GM12873 (cell line): ENCODE measurements around the gene SMYD2.

ENCODE experiments used
- CTCF ChIP-seq: IDR thresholded peaks from 2 replicates; pipeline ENCODE4 v1.5.1; 2012; ENCODE audit warnings: low read depth, mild to moderate bottlenecking, moderate library complexity, low read length, control low read depth; ENCODE audit not compliant: insufficient read depth; ENCODE audit errors: missing control alignments

SMYD2 gene

DNA sequence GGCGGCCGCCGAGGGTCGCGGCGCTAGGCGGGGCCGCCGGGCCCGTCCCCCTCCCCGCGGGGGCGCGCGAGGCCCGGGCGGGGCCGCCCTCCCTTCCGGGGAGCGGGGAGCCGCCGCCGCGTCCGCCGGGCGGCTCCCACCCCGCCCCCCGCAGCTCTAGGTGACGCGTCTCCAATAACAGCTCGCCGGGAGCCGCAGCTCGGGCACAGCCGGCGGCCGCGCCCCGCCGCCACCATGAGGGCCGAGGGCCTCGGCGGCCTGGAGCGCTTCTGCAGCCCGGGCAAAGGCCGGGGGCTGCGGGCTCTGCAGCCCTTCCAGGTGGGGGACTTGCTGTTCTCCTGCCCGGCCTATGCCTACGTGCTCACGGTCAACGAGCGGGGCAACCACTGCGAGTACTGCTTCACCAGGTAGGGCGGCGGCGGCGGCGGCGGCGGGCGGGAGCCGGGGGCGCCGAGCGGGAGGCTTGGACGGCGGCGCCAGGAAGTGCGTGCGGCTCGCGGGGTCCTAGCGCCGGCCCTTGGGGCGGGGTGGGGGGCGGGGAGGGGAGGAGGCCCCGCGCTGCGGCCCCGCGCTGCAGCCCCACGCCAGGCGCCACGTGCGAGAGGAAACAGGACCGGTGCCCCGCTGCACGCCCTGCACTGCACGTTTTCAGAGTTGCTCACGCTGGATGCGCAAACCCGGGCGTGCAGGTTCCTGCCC, at the start of gene SMYD2:
SMYD2 (plus strand) TSS at position 139 of the 699 bp plus-strand sequence; CDS start at position 235, 96 bp downstream.
- no peak for TF ChIP-seq CTCF

GRCh38 chr1:214233856-214234634, 46.9 kb upstream of the SMYD2 start:
- TF ChIP-seq CTCF: no peak

- TF ChIP-seq CTCF: no peak
These were observed 46.3 kb upstream of the SMYD2 start for GRCh38 chr1:214234635-214235025.

DNA sequence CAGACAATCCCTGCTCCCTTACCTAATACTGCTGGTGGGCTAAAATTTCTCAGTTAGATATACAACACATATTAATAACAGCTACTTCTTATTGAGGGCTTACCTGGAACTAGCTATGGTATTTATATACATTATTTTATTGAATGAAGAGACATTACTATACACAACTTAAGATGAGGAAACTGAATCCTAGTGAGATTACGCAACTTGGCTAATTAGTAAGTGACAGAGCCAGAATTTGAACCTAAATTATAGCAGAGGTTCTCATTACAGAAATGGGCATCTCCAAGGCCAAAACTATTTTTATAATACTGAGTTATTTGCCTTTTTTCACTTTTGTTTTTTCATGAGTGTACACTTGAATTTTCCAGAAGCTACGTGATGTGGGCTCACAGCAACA, 44.5 kb upstream of the SMYD2 start:
- no peak for TF ChIP-seq CTCF

DNA sequence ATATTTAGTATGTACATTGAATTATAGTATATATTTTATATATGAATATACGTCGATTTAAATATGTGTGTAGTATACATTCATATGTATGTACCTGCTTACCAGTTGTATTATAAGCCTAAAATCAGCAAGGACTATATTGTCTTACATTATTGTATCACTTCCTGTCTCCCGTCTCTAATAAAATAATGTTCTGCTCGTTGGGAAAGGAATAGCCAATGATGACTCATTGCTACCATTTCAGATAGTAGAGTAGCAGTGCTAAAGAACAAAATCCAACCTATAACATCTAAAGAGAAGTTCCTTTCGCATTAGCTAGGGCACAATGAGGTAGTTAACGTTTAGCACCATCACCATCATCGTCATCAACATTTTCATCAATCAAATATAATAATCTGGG, 39.9 kb upstream of the SMYD2 start:
- TF ChIP-seq CTCF: no peak

GRCh38 chr1:214244252-214244651, 36.7 kb upstream of the SMYD2 start:
- no peak for TF ChIP-seq CTCF

GRCh38 chr1:214244841-214245240, 36.1 kb upstream of the SMYD2 start:
- no peak for TF ChIP-seq CTCF
